ENCODE data around the gene WIPI1. TPM values are rescaled to one million over a fixed set of nuclear protein-coding genes. Genes with fewer than 3 reads are reported as not detected.
"Not testable (repeated sequence)": the region's sequence is repeated elsewhere in the genome, so short reads cannot be mapped to it uniquely, and the experiment has no call there.

Gene WIPI1
- total RNA-seq, 1 experiment from 2014 or later, result 20.2 TPM

DNA sequence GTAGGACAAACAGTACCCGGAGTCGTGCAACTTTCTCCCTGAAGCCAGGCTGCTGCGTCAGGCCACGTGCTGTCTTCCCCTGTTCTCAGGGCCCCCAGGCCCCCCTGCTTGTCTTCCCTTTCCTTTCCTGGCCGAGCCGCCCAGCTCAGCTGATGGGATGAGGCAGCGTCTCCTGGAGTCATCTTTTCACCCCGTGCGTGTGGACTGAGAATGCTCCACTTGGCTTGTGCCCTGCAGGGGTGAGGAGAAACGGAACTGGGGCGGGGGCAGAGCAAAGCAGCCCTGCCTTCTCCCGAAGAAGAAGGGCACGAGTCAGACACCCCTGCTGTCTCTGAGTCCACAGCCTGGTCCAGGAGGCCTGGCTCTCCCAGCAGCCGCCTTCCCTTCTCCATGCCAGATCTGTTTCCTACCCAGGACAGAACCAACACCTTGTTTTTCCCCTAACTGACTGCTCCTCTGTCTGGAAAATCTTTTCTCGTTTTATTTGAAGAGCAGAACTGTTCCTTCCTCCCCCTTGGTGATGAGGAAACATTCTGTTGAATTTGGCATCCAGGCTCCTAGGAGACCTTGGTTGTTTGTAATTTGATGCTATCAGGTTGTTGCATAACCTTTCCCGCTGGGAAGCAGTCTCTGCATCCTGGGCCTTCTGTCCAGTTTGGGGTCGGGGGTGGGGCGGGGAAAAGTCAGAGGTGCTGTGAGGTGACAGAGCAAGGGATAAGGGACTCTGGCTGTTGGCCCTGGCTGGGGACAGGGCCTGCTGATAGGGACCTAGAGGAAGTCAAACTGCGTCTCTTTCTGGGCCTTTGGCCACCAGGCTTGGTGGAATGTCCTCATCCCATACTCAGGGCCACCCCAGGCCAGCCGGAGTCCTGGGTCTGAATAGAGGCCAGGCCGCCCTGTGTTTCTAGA lies 78.8 kb downstream of the WIPI1 start:
- peak overlapping the region; percentile 83 for H3K9ac ChIP-seq (ENCODE audit: low read length)
- ATAC-seq (peak; percentile 59), DNase-seq (peak; percentile 88)
- H3K4me2 ChIP-seq (ENCODE audit: low read length), result peak overlapping the region; percentile 72
- TF ChIP-seq, protein P1, sequence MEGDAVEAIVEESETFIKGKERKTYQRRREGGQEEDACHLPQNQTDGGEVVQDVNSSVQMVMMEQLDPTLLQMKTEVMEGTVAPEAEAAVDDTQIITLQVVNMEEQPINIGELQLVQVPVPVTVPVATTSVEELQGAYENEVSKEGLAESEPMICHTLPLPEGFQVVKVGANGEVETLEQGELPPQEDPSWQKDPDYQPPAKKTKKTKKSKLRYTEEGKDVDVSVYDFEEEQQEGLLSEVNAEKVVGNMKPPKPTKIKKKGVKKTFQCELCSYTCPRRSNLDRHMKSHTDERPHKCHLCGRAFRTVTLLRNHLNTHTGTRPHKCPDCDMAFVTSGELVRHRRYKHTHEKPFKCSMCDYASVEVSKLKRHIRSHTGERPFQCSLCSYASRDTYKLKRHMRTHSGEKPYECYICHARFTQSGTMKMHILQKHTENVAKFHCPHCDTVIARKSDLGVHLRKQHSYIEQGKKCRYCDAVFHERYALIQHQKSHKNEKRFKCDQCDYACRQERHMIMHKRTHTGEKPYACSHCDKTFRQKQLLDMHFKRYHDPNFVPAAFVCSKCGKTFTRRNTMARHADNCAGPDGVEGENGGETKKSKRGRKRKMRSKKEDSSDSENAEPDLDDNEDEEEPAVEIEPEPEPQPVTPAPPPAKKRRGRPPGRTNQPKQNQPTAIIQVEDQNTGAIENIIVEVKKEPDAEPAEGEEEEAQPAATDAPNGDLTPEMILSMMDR (conservative IDR thresholded peaks at IDR 0.05; ENCODE audit: low read depth, low read length), result no peak
- peak; percentile 66; the same call in 1 of the 2 replicates for TF ChIP-seq EZH2phosphoT487 (IDR thresholded peaks at IDR 0.05; ENCODE audit: borderline replicate concordance, low read length)
- intact Hi-C loops (cut with micrococcal nuclease), result loop anchor here (1.0 kb wide), 1 partner anchor 79 kb away; the partner anchor contains the start of gene WIPI1
- H2AFZ ChIP-seq (ENCODE audit: low read length), result peak overlapping the region; percentile 47
- no peaks in the 10 kb centered on the region for H3F3A ChIP-seq (ENCODE audit: low read length, unreplicated experiment)
- ChIA-PET POLR2A (ENCODE audit: unreplicated experiment) (interaction anchor here (0.7 kb wide), 1 partner anchor 377 kb away, joined by 3 read pairs; no protein-coding TSS in a partner anchor), CTCF (no interaction called here)
- no peaks in the 10 kb centered on the region for H3K79me2 ChIP-seq (ENCODE audit: low read length)
- no peaks in the 10 kb centered on the region for H3K27me3 ChIP-seq (ENCODE audit: low read length)
- H3K4me1 ChIP-seq (ENCODE audit: insufficient read depth, low read length), result peaks cover 52% of the 10 kb centered on the region
- H3K4me3 ChIP-seq (ENCODE audit: low read length), result peak overlapping the region; percentile 14; the same call in 1 of the 2 replicates
- no peaks in the 10 kb centered on the region for H3K9me3 ChIP-seq (ENCODE audit: low read length)
- H4K20me1 ChIP-seq (ENCODE audit: low read length), result no peaks in the 10 kb centered on the region
- H3K27ac ChIP-seq (ENCODE audit: low read length), result peak overlapping the region; percentile 93
- no peaks in the 10 kb centered on the region for H3K36me3 ChIP-seq (ENCODE audit: low read depth, low read length)
- BruUV-seq (replicated peaks), result no TSS peak
- no peaks in the 10 kb centered on the region for H3K9me2 ChIP-seq (replicated peaks; ENCODE audit: low read length)

DNA sequence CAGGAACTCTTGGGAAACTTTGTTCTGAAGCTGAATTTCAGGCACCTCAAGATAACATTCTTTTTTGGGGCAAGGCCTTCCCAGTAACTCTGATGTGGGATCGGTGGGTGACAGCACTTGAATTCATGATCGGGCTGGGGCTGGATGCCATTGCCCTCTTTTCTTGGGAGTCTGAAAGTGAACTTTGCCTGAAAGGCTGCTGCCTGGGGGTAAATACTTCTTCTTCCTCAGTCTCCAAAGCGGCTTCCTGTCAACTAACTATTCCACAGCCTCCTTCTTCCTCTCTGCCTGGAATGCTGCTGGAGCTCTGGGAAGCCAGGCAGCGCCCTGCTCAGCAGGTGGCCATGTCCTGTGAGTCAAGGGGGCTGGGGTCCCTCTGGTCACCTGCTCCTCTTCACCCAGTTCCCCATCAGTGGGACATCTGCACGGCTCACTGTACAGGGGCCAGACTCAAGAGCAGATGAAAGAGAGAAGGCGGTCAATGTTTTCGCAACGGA lies 79.5 kb downstream of the WIPI1 start:
- peak overlapping the region; percentile 93 for H3K27ac ChIP-seq (ENCODE audit: low read length)
- H3K4me3 ChIP-seq (ENCODE audit: low read length), result peak overlapping the region; percentile 8; the same call in 1 of the 2 replicates
- peak overlapping the region; percentile 83 for H3K9ac ChIP-seq (ENCODE audit: low read length)
- CTCF ChIA-PET, result no interaction called here
- no peaks in the 10 kb centered on the region for H3K79me2 ChIP-seq (ENCODE audit: low read length)
- H3K4me2 ChIP-seq (ENCODE audit: low read length), result peak overlapping the region; percentile 72
- BruUV-seq (replicated peaks), result no TSS peak
- H3F3A ChIP-seq (ENCODE audit: low read length, unreplicated experiment), result no peaks in the 10 kb centered on the region
- no peaks in the 10 kb centered on the region for H3K9me2 ChIP-seq (replicated peaks; ENCODE audit: low read length)
- ATAC-seq (no peak; the same call in 1 of the 2 replicates), DNase-seq (peak; percentile 21)
- no peak for TF ChIP-seq EZH2phosphoT487 (IDR thresholded peaks at IDR 0.05; ENCODE audit: borderline replicate concordance, low read length)
- TF ChIP-seq, protein P1 (conservative IDR thresholded peaks at IDR 0.05; ENCODE audit: low read depth, low read length), result no peak
- no peak for TF ChIP-seq EZH2 (IDR thresholded peaks at IDR 0.05; ENCODE audit: low read length, unreplicated experiment)
- POLR2A ChIA-PET (ENCODE audit: unreplicated experiment), result interaction anchor here (0.7 kb wide), 1 partner anchor 378 kb away, joined by 3 read pairs; no protein-coding TSS in a partner anchor
- no peaks in the 10 kb centered on the region for H3K27me3 ChIP-seq (ENCODE audit: low read length)
- peak overlapping the region; percentile 47 for H2AFZ ChIP-seq (ENCODE audit: low read length)
- H3K9me3 ChIP-seq (ENCODE audit: low read length), result no peaks in the 10 kb centered on the region
- no peaks in the 10 kb centered on the region for H4K20me1 ChIP-seq (ENCODE audit: low read length)
- intact Hi-C loops (cut with micrococcal nuclease), result loop anchor here (1.0 kb wide), 1 partner anchor 79 kb away; the partner anchor contains the start of gene WIPI1
- no peaks in the 10 kb centered on the region for H3K36me3 ChIP-seq (ENCODE audit: low read depth, low read length)
- H3K4me1 ChIP-seq (ENCODE audit: insufficient read depth, low read length), result peaks cover 49% of the 10 kb centered on the region

DNA sequence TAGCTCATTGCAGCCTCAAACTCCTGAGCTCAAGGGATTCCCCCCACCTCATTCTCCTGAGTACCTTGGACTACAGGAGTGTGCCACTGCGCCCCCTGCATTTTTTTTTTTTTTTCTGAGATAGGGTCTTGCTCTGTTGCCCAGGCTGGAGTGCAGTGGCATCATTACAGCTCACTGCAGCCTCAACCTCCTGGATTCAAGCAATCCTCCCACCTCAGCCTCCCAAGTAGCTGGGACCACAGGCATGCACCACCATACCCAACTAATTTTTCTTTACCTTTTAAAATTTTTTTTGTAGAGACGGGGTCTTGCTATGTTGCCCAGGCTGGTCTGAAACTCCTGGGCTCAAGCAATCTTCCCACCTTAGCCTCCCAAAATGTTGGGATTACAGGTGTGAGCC lies 81.1 kb downstream of the WIPI1 start:
- CTCF ChIA-PET, result interaction anchor here (0.6 kb wide), 1 partner anchor 1163 kb away, joined by 4 read pairs; no protein-coding TSS in a partner anchor
- H3K79me2 ChIP-seq (ENCODE audit: low read length); H3K27me3 ChIP-seq (ENCODE audit: low read length); H3K9me3 ChIP-seq (ENCODE audit: low read length); BruUV-seq (replicated peaks); H2AFZ ChIP-seq (ENCODE audit: low read length); intact Hi-C loops (cut with micrococcal nuclease); H3F3A ChIP-seq (ENCODE audit: low read length, unreplicated experiment); ATAC-seq; H3K4me2 ChIP-seq (ENCODE audit: low read length); POLR2A ChIA-PET (ENCODE audit: unreplicated experiment); H3K4me3 ChIP-seq (ENCODE audit: low read length); H3K9me2 ChIP-seq (replicated peaks; ENCODE audit: low read length); DNase-seq; H4K20me1 ChIP-seq (ENCODE audit: low read length); H3K36me3 ChIP-seq (ENCODE audit: low read depth, low read length); H3K27ac ChIP-seq (ENCODE audit: low read length); H3K9ac ChIP-seq (ENCODE audit: low read length): not testable (repeated sequence)
- H3K4me1 ChIP-seq (ENCODE audit: insufficient read depth, low read length), result peaks cover 35% of the 10 kb centered on the region

All from PC-3 (cell line).